HEK293 (cell line): ENCODE measurements around the gene OR5M10.
"Not testable (repeated sequence)": the region's sequence is repeated elsewhere in the genome, so short reads cannot be mapped to it uniquely, and the experiment has no call there.

Experiments used
- CTCF ChIP-seq: fragments of 450-650 bp; formaldehyde crosslinking; IDR thresholded peaks from 2 replicates; pipeline ENCODE4 v1.5.1; 2016; ENCODE audit warnings: missing biosample characterization, missing genetic modification characterization
- MYNN ChIP-seq: fragments of 450-650 bp; formaldehyde crosslinking; IDR thresholded peaks from 2 replicates; pipeline ENCODE4 v1.5.1; 2016; ENCODE audit warnings: missing biosample characterization, missing genetic modification characterization, borderline replicate concordance
- ZBTB17 ChIP-seq: fragments of 450-650 bp; formaldehyde crosslinking; IDR thresholded peaks from 2 replicates; pipeline ENCODE4 v1.5.1; 2016; ENCODE audit warnings: missing biosample characterization, missing genetic modification characterization
- ZBTB7A ChIP-seq: fragments of 450-650 bp; formaldehyde crosslinking; IDR thresholded peaks from 2 replicates; pipeline ENCODE4 v1.5.1; 2016; ENCODE audit warnings: low read depth, missing biosample characterization, missing genetic modification characterization
- ZNF2 ChIP-seq: fragments of 450-650 bp; formaldehyde crosslinking; IDR thresholded peaks from 2 replicates; pipeline ENCODE4 v1.5.1; 2016; ENCODE audit warnings: missing biosample characterization, missing genetic modification characterization
- ZNF248 ChIP-seq: fragments of 450-650 bp; formaldehyde crosslinking; IDR thresholded peaks from 2 replicates; pipeline ENCODE4 v1.5.1; 2017; ENCODE audit warnings: missing biosample characterization, missing genetic modification characterization
- ZNF292 ChIP-seq: fragments of 450-650 bp; formaldehyde crosslinking; IDR thresholded peaks from 2 replicates; pipeline ENCODE4 v1.5.1; 2016; ENCODE audit warnings: low read depth, missing biosample characterization, missing genetic modification characterization, borderline replicate concordance
- ZNF302 ChIP-seq: fragments of 450-650 bp; formaldehyde crosslinking; IDR thresholded peaks from 2 replicates; pipeline ENCODE4 v1.5.1; 2016; ENCODE audit warnings: missing biosample characterization, missing genetic modification characterization, low read depth
- ZNF426 ChIP-seq: fragments of 450-650 bp; formaldehyde crosslinking; IDR thresholded peaks from 2 replicates; pipeline ENCODE4 v1.5.1; 2017; ENCODE audit warnings: missing biosample characterization, missing genetic modification characterization, mild to moderate bottlenecking, inconsistent platforms, moderate library complexity
- ZNF488 ChIP-seq: fragments of 450-650 bp; formaldehyde crosslinking; IDR thresholded peaks from 2 replicates; pipeline ENCODE4 v1.5.1; 2016; ENCODE audit warnings: missing biosample characterization, missing genetic modification characterization
- ZNF629 ChIP-seq: fragments of 450-650 bp; formaldehyde crosslinking; IDR thresholded peaks from 2 replicates; pipeline ENCODE4 v1.5.1; 2017; ENCODE audit warnings: missing biosample characterization, missing genetic modification characterization
- ZNF768 ChIP-seq: fragments of 450-650 bp; formaldehyde crosslinking; IDR thresholded peaks from 2 replicates; pipeline ENCODE4 v1.5.1; 2018; ENCODE audit warnings: missing biosample characterization, mild to moderate bottlenecking, missing genetic modification characterization
- TF ChIP-seq, protein P1 (sequence below): fragments of 450-650 bp; formaldehyde crosslinking; IDR thresholded peaks from 2 replicates; pipeline ENCODE4 v1.5.1; 2016; ENCODE audit warnings: missing biosample characterization, missing genetic modification characterization

DNA sequence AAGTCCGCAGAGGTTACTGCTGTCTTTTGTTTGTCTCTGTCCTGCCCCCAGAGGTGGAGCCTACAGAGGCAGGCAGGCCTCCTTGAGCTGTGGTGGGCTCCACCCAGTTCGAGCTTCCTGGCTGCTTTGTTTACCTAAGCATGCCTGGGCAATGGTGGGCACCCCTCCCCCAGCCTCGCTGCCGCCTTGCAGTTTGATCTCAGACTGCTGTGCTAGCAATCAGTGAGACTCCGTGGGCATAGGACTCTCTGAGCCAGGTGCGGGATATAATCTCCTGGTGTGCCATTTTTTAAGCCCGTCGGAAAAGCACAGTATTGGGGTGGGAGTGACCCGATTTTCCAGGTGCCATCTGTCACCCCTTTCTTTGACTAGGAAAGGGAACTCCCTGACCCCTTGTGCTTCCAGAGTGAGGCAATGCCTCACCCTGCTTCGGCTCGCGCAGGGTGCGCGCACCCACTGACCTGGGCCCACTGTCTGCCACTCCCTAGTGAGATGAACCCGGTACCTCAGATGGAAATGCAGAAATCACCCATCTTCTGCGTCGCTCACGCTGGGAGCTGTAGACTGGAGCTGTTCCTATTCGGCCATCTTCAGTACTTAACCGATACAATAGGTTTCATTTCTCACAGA lies 14.7 kb upstream of the OR5M10 start:
- TF ChIP-seq ZNF302 (tag by site-specific recombination); ZNF292 (tag by site-specific recombination); MYNN (tag by site-specific recombination); ZNF768 (tag by site-specific recombination); ZNF629 (tag by site-specific recombination); ZNF426 (tag by site-specific recombination); CTCF (tag by site-specific recombination); ZNF488 (tag by site-specific recombination); ZNF248; ZBTB7A (tag by site-specific recombination); ZBTB17 (tag by site-specific recombination); ZNF2 (tag by site-specific recombination): not testable (repeated sequence)
- TF ChIP-seq, protein P1, sequence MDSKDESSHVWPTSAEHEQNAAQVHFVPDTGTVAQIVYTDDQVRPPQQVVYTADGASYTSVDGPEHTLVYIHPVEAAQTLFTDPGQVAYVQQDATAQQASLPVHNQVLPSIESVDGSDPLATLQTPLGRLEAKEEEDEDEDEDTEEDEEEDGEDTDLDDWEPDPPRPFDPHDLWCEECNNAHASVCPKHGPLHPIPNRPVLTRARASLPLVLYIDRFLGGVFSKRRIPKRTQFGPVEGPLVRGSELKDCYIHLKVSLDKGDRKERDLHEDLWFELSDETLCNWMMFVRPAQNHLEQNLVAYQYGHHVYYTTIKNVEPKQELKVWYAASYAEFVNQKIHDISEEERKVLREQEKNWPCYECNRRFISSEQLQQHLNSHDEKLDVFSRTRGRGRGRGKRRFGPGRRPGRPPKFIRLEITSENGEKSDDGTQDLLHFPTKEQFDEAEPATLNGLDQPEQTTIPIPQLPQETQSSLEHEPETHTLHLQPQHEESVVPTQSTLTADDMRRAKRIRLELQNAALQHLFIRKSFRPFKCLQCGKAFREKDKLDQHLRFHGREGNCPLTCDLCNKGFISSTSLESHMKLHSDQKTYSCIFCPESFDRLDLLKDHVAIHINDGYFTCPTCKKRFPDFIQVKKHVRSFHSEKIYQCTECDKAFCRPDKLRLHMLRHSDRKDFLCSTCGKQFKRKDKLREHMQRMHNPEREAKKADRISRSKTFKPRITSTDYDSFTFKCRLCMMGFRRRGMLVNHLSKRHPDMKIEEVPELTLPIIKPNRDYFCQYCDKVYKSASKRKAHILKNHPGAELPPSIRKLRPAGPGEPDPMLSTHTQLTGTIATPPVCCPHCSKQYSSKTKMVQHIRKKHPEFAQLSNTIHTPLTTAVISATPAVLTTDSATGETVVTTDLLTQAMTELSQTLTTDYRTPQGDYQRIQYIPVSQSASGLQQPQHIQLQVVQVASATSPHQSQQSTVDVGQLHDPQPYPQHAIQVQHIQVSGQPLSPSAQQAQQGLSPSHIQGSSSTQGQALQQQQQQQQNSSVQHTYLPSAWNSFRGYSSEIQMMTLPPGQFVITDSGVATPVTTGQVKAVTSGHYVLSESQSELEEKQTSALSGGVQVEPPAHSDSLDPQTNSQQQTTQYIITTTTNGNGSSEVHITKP (tag by site-specific recombination) = not testable (repeated sequence)
